CD4-positive, alpha-beta T cell treated with Interleukin-21 for 1 hour (primary cell): ENCODE measurements around the gene CBLN4.

Source experiments
- DNase-seq: peaks from one replicate; pipeline ENCODE4 v3.0.0-alpha.2; 2020

The CBLN4 gene

DNA sequence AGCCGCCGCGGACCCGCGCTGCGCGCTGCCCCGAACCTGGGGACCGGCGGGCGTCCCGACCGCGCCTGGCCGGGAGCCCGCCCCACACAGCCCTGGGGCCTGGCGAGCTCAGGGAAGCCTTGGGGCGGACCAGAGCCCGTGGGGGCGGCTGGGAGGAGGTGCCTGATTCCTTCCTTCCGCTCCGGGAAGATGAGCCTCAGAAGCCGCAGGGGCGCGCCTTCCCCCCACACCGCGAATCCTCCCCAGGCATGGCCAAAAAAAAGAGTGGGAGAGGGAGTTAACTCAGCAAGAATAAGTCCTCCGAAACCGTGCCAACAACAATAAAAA lies at the start of gene CBLN4:
CBLN4 (minus strand) TSS at position 131 of the 327 bp plus-strand sequence. CDS start 1,348 bp downstream, outside the sequence.
- no peak for DNase-seq

DNA sequence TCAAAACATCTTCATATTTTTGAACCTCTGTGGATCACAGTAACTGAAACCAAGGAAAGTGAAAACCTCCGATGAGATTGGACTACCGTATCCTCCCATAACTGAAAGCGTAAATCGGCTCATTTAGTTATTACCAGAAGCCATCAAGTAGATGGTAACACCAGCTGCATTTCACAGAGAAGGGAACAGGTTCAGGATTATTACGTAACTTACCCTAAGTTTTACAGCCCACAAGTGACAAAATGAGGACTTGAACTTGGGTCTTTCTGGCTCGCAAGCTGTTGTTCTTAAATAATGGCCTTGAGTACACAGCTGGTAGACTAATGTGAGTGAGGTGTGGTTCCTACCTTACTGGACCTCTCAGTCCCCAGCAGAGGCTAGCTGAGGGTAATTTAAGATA lies 37.9 kb upstream of the CBLN4 start:
- DNase-seq: no peak

DNA sequence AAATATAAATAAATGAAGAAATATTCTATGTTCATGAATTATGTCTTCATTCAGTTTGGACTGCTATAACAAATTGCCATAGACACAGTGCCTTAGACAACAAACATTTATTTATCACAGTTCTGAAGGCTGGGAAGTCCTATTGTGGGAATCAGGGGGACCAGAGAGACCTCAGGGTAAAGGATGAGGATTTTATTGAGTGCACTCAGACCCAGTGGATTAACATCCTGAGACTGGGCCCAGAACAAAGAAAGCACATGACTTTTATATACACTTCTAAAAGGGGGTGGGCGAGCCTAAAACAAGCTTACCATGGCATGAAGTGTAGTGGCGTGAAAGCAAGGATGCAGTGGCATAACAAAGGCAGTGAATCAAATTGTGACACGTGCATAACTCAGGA lies 26.9 kb upstream of the CBLN4 start:
- DNase-seq: no peak

DNA sequence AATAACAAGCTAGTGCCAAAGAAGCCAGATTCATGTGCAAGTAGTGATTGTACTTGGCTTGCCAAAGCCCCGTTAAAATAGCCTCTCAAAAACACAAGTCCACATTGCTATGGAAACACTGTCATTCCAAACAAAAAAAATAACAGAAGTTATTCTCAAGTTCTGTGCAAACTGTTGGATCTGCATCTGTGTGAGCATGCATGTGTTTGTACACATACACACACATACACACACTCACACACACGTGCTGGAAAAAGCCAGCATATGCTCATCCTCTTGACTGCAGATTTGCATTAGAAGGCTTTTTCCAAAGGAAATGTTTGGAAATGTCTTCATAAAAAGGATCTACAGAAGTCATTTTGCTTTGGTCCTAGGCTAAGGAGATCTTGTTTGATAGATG lies 13.4 kb upstream of the CBLN4 start:
- no peak for DNase-seq

DNA sequence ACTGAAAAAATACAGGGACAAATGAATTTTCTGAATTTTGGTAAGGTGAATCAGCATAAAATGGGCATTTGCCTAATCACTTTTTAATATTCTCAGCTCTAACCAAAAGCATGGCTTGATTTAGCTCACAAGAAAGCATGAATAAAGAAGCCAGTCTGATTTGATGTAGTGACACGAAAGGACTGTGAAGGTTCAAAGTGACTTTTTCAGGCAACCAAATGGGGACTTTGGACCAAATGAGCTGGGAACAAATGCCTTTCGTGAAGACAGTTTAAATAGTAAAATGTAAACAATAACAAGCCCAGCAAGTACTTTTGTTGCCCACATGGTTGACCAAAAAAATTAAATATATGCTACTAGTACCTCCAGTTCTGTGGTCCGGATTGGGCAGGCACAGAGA lies 12.9 kb upstream of the CBLN4 start:
- no peak for DNase-seq

DNA sequence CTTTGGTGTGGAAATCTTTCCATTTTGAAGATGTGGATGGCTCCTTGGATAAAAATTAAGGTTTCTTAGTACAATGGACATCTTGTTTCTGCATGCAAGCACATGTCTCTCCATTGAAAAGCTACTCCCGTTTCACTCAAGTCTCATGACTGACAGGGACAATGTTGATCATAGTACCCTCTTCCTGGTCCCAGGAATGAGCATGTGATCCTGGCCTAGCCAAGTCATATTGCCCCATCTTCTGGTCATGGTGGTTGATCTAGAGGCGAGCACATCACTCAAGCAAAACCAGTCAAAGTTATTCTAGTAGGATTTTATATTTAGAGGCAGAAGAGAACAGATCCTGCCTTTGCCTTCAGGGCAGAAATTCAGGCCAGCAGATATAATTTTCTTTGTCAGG lies 12.2 kb upstream of the CBLN4 start:
- DNase-seq: no peak

DNA sequence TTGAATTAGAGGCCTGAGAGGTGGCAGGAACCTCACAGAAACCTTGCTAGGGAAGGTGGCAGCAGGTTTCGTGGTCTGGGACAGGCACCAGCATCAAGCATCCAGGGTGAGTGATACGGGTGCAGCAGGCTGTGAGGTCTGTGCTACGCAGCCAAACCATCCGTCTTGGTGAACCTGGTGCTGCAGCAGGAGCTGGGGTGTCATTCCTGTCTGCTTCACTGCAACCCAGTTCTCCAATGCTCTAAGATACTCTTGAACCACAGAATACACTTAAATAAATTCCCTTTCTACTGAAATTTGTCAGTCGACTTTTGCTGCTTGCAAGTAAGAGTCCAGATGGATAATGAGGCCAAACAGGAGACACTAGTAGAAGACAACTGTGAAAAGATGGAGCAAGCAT lies 9.7 kb upstream of the CBLN4 start:
- DNase-seq: no peak

DNA sequence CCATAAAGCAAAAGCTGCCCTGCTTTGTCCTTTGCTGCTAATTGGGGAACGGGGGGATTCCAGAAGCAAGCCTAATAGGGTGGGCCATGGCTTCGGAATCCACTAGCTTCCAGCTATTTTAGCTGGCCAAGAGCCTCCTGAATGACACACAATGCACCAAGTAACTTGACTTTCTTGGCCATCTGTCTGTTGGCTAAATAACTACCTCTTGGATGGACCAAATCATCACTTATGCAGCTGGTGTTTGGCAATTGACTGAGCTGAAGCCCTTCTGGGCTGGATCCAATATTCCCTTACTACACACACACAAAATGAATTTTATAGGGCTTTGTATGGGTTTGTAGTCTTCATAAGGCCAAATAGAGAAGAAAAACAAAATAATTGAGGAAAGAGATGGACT lies 8.8 kb upstream of the CBLN4 start:
- DNase-seq: no peak

DNA sequence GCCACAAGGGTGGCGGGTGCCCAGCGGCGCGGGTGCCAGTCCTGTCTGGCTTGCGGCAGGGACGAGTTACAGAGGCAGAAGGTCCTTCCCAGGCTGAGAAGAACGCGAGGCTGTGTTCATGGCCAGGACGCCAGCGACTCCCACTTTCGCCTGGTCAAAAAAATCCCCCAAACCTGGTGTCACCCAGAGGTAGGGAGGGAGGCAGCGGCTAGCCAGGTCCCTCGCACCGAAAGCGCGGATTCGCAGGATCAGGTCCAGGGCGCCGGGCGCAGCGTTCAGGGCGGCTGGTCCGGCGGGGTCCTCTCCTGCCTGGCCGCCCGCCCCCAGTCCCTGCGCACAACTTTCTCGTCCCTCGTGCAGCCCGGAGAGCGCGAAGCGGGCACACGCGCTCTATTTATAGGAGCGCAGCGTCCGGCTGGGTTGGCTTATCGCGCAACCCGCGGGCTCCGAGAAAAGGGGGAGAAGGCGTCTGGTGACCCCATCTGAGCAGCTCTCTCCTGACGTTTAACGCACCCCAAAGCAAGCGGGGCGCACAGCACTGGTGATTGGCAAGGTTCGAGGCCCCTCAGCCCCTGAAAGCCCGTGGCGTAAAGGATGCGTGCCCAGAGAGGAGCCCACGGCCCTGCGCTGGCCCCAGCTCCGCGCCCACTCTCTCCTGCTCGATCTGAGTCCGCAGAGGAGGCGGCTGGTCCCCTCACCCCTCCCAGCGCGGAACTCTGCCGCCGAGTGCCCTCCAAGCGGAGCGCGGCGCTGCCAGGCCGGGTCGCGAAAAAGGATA lies 519 bp downstream of the CBLN4 start:
- DNase-seq: no peak

DNA sequence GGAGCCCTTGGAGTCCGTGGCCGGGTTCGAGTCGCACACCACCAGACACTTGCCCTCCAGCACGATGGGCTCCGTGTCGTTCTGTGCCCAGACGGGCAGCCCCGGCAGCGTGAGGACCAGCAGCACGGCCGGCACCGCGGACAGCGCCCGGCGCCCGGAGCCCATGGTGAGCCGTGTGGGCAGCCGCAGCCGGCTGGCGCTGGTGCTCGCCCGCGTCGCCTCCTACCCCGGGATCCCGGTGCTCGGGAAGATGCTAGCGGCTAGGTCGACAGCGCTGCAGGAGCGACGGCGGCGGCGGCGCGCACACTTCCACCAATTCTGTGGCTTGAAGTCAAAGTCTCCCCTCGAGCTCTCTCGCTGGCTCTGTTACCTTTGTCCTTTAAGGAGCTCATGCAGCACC lies 1.3 kb downstream of the CBLN4 start:
- no peak for DNase-seq

DNA sequence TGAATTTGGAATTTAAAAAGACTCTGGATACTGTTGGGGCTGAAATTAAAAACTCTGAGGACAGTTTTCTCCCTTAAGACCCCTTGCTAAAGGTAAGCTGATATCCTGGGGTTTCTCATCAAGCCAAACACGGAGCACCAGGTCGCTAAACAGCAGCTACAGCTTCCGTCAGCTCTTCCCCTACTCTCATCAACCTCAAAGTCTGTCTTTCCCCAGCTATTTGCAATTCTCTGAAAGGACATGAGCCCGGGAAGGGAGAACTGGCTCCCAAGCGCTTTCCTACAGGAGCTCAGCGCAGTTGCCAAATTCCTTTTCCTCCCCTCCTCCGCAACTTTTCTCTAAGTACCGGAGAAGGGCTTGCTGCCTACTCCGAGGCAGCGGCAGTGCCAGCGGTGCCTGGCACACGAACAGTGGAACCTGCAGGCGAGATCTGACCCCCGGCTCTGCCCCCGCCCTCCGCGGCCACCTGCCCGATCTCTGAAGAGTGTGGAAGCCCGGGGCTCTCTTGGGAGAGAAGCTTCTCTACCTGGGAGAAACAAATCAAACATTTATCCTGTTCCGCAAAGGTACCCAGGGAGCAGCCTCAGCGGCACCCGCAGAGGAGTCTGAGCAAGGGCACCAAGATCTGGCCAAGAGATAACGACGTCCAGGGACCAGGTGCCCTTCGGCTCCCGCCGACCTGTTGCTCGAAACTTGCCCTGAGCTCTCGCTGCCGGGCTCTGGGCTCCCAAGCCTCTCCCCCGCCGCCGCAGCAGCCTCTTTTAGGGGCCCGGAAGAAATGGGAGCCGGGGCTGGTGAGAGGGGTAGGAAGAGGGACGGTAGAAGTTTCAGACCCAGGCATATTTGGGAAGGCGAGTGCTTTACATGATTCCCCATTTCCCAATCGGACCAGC lies 2.2 kb downstream of the CBLN4 start:
- DNase-seq: no peak

DNA sequence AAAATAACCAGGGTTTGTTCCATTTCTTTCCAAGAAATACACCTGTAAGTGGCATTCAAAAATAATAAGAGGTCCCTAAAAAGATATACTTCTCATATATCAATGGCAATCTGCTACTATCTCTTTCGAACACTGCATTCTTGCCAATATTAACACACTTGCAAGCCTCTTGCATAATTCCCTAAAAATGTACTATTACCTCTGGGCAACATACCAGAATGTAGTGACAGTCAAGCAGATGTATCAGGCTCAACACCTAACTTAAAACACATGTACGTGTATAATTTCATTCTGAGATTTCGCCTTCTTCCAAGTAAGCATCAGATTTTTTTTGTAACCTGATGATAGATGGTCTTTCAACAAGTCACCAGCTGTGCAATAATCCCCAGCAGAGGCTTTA lies 3.4 kb downstream of the CBLN4 start:
- no peak for DNase-seq

DNA sequence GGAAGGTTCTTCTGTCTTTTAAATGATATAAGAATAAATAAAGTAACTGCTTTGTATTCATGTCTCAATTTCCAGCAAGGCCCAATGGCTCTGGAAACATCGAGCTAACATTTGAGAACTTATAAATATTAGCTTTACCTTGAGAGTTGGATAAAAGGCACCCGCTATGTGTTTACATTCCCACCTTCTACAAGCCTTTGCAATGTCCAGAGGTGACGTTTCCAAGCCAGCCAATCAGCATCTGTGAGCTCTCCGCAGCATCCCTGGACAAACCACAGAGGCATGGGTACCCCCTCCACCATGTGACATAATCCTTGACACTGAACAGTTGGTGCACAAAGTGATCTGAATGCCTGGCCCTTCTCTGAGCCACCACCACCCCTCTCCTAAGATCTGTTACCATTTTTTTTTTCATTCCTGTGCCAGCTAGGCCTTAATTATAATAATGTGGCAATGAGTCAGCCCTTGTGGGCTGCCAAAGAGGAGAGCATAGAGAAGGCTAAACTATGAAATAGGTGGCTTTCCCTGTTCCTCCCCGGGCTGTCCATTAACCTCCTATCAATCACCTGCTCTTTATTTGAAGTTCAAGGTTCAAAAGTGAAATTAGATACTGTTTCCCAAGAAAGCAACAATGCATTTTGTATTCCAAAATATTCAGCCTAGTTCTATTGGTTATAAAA lies 4.1 kb downstream of the CBLN4 start:
- no peak for DNase-seq

DNA sequence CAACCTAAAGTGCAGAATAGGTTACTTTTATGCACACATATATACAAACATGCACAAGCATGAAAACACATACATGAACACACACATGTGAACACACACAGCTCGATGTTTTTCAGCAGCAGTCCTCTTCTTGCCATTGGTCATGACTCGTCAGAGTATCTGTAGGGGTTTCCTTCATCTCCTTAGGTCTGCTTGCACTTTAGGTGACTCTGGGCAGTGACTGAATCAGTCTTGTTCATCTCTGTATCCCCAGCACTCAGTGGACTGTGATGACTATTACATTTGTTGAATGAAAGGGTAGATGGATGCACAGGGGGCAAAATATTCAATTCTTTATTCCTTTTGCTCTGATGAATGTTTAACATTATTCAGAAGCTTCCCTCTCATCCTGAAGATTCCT lies 26.8 kb downstream of the CBLN4 start:
- no peak for DNase-seq

DNA sequence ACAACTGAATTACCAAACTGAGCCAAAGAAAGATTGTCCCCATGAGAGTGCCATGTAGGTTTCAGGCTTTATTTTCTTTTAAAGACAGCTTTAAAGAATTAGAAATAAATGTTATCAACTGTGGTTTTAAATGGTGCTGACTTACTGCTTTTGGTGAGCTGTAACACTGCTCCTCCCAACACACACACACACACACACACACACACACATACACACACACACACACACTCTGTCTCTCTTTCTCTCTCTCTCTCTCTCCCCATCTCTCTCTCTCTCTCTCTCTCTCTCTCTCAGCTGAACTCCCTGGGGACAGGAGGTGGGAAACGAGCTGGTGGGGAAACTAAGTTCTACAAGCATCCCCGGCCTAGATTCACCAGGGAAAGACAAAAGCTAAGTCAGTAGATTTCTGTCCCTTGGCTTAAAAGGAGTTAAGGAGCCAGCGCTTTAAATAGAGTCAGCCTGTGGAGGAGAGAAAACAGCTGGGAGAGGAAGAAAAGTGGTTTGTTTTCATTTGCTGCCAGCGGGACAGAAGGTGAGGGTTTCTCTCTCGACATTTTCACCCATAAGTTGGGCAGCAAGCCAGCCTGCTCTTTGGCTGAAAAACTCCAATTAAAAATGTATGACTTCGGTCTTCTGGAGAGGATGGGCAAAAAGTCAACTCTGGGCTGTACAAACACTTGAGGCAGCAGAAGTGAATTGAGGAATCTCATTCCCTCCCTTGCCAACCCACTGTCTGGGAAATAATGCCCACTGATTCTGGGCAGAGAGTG lies 27.4 kb downstream of the CBLN4 start:
- DNase-seq: no peak

DNA sequence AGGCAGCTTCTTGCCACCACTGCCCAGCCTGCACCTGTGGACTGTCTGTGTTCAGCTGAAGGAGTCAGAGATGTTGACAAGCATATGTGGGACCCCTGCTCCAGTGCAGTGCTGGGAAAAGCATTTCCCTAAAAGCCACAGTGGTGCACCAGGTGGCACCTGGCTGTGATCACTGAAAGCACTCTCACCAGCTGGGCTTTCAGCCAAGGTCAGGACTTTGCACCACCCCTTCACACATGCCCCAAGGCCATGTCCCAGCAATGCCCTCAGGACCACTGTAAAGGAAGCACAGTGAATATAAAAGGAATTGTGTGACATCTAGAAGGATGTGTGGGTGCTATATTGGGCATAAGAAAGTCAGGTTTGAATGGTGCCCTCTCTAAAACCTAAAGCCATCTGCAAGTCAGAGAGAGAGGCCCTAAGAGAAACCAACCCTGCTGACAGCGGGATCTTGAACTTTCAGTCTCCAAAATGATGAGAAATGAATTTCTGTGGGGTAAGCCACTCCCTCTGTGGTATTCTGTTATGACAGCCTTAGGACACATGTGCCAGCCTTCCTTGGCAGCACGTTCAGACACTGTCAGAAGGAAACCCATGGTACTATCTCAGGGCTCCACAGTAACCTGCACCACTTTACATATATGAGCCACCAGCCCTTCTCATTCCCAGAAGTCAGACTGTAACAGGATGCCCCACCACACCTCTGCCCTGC lies 30.7 kb downstream of the CBLN4 start:
- DNase-seq: no peak

DNA sequence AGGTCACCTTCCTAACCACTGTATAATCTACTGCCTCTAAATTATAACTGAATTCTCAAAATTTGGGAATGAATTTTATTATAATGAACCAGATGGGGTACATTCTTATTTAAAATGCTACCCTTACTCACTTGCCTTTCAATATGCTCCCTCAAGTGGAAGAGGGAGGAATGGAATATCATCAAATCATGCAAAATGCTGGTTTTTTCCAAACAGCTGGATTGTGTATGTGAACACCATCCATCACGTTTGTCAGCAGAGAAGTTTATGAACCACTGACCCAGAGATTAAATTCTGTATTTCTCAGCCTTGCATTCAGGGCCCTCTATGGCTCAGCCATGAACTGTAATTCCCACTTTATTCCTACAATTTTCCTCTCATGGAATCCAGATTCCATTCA lies 40.5 kb downstream of the CBLN4 start:
- DNase-seq: no peak

DNA sequence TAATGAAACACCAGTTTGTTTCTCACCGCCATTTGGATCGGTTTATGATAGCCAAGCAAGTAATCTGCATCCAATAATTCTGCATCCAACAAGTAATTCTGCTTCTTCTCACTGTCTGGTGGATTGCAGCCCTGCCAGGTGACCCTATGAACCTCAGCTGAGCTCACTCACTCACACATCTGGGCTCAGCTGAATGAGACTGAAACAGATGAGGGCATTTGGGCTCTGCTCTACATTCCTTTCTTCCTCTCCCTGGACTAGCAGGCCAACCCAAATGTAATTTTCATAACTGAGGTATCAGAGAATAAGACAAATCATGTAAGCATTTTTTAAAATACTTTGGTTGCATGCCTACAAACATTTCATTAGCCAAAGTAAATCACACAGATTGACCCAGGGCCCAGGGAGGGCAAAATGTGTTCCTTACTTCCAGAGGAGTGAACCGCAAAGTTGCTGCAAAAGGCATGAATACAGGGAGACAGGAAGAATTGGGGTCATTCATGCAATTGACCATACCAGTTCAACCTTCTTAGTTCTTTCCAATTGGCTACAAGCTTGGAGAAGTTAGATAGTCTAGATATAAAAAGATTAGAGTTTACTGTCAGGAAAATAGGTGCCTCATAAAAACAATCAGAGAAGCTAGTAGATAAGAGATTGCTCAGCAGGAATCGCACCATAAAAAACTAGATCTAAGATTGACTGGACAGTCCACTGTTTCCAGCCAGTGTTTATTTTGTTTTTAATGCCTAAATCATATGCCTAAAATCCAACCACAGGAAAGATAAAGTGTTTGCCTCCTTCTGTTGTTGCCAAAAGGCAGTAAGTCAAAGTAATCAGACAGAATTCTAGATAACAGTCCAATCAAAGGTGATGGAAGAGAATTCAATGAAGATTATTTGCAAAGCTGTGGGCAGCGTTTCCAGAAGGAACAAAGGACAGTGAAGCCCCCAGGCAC lies 43.7 kb downstream of the CBLN4 start:
- DNase-seq: no peak

DNA sequence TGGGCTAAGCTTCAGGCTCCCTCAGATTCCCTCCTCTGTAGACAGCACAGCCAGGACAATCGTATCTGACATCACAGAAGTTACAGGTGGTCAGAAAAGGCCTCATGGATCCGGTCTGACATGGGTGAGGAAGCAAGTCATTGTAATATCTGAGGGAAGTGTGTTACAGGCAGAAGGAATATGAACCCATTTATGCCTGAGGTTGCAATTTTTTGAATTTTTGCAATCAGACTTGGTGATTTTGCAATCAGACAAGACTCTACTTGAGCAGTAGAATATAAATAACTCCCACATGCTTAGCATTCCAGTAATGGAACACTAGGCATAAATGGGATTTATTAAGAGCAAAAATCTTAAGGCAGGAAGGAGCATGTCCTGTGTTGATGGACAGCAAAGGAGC lies 52.1 kb downstream of the CBLN4 start:
- no peak for DNase-seq

DNA sequence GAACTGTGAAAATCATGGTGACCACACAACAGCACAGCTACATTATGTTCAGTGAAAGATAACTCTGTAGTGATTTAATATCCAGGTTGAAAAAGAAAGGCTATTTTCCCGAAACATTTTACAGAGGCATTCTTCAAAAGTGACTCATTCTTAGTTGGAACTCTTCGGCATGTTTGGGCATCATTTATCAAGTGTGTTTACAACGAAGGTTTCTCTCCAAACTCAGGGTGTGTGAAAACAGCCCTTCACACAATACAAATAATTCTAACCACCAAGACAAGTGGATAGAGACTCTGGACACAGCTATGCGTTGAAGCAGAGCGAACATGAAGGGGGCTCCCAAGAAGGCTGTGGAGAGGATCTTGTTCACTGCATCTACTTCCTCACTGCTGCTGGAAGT lies 57.6 kb downstream of the CBLN4 start:
- DNase-seq: no peak
